ENCODE measurements around the gene LRRFIP1.

Gene LRRFIP1

DNA sequence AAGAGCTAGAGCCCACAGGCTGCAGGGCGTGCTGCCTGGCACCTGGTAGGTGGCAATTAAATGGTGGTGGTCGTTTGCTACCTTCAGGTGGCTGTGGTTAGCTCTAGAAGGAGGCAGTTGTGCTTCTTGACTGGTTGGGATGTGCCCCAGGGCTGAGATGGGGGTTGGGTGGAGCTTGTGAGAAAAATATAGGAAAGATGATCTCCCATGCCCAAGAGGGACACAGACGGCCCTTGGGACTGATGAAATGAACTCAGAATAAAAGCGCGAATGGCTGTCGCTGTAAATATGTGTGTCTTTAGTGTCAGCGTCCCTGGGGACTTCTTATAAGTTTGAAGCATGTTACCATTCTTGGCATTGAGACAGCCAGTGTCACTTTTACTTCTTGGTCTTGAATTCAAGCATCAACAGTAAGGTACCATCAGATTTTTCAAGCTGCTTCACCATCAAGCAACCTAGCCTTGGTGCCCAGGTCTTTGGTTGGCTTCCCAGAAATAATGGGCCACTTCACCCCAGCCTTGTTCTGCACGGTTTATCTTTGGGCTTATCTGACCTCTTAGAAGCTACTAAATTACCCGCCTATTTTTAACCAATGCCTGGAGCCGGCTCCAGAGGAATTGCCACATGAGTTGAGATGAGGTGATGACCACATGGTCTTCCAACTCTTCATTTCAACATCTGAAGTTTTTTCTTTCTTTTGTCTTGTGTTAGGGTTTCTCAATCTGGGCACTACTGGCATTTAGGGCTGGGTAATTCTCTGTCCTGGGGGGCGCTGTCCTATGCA, 11.9 kb downstream of the LRRFIP1 start:
- no peak for DNase-seq (ENCODE audit: low read depth)

DNA sequence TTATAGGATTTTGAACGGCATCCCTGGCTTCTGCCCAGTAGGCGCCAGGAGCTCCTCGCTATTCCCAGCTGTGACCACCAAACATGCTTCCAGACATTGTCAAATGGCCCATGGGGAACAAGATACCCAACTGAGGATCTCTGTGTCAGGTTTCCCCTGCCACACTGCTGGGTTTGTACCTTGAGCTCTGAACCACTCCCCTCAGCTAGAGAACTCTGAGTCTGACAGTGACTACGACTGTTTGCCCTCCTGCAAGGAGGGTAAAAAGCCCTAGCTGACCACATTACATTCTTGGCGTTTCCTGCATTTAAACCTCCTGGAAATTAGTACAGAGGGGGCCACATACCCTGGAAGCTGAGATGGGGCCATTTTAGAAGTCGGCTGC, 12.4 kb downstream of the LRRFIP1 start:
- DNase-seq (ENCODE audit: low read depth) = no peak

DNA sequence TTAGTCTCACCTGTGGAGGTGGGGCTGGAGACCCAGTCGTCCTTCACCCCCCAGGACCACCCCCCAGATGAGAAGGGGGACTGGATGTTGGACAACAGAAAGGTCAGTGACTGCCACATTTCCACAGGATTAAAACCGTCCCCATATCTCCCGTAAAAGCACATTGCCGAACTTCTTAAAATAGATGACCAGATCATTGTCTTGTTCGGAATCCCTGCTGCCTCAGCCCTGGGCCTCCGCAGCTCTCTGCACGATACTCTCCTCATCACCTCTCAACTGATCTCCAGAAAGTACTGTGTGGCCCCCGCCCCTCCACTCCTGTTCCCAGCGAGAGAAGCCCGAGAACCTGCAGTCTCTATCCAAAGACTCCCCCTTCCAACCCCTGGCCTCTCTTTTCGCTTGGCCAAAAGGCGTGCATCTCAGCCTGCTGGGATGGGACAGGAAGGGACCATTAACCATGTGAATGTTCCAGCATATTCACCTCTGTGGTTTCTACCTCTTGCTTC, 13.2 kb downstream of the LRRFIP1 start:
- DNase-seq (ENCODE audit: low read depth) = no peak

DNA sequence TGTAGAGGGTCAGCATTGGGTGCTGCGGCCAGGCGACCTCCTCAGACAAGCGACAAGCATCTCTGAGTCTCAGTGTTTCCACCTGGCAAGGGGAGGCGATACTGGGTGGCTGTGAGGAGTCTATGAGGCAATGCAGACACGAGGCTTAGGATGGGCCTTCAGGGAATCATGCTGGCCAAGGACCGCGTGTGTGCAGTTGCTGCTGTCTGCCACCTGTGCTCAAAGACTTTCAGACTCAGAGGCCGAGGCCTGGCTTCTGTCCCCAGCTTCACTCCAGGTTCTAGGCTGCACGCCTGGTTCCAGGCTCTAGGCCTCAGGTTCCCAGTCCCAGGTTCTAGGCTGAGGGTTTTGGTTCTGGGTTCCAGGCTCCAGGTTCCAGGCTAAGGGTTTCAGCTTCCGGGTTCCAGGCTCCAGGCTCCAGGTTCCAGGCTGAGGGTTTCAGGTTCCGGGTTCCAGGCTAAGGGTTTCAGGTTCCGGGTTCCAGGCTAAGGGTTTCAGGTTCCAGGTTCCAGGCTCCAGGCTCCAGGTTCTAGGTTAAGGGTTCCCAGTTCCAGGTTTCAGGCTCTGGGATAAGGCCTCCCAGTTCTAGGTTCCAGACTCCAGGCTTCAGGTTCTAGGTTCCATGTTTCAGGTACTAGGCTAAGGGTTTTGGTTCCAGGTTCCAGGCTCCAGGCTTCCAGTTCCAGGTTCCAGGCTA, 14.8 kb downstream of the LRRFIP1 start:
- no peak for DNase-seq (ENCODE audit: low read depth)

DNA sequence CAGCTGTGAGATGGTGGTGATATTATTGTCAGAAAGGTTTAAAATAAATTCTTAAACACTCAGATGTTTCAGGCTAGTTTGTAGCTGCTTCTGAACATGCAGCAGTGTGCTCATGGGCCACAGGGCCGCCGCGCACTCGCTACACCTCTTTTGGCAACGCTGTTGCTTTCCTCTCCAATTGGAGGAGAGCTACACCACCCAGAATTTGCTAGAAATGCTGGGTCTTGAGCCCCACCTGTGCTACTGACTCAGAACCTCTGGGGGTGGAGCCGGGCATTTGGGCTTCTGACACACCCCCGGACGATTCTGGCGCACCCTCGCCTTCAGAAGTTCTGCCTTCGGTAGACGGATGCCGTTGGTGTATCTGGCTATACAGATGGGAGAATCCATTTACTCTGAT, 15.7 kb downstream of the LRRFIP1 start:
- no peak for DNase-seq (ENCODE audit: low read depth)

DNA sequence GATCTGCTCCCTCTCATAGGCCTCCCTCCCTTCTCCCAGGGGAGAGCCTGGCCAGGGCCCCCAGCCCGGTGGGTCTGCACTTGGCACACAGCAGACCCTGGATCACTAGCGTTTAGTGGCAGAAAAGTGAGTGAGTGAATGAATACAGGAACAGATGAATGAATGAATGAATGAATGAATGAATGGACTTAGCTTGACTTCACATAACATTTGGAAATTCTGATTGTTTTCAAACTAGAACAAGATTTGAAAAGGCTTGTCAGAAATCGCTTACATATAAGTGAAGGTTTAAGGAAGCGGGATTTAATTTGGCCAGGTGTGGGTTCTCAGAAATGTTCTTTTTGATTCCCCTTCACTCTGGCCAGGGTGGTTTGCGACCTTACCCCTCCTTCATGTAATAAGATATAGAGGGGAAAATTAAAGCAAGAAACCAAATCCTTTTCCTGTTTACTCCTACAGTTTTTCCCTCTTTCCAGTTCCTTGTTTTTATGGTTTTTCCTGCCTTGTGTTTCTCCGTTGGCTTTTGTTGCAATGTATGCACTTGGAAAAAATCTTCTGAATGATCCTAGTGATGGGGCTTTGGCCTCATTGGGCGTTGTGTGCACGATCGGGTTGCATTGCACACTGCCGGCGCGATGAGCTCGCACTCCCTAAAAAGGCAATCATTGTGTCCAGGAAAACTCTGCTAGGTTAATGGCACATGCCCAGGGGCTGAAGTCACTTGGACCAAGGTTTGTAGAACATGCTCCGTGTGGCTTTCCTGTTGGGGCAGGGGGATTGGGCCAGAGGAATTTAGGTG, 16.4 kb downstream of the LRRFIP1 start:
- no peak for DNase-seq (ENCODE audit: low read depth)

DNA sequence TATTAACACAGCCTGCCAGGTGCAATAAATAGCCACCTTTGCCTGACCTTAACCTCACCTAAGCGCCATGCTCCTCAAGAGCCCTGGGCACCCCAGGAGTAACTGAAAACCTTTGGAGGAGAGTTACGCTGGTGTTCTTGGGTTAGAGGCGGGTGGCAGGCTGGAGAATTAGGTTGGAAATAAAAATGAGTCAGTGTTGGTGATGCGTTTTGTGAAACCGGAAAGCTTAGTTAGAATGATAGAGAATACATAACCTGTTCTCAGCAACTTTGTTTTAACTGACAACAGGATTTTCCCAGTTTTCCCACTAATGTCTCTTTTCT, 17.0 kb downstream of the LRRFIP1 start:
- DNase-seq (ENCODE audit: low read depth) = no peak

DNA sequence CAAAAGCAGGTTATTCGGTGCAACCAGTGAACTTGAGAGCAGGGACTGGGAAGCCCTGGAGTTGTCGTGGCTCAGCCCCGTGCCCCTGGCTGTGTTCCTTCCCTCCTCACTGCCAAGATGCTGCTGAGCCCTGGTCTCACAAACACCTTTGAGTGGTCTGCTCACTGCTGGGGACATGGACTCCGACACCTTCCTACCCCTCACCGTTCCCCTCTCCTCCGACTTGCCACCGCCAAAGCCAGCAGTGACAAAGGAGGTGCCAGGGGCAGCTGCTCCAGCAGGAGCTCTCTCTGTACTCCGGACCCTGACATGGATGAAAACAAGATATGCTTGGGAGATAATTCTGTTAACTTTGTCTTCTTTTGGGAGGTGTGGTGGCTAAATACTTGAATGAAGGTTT, 17.9 kb downstream of the LRRFIP1 start:
- no peak for DNase-seq (ENCODE audit: low read depth)

DNA sequence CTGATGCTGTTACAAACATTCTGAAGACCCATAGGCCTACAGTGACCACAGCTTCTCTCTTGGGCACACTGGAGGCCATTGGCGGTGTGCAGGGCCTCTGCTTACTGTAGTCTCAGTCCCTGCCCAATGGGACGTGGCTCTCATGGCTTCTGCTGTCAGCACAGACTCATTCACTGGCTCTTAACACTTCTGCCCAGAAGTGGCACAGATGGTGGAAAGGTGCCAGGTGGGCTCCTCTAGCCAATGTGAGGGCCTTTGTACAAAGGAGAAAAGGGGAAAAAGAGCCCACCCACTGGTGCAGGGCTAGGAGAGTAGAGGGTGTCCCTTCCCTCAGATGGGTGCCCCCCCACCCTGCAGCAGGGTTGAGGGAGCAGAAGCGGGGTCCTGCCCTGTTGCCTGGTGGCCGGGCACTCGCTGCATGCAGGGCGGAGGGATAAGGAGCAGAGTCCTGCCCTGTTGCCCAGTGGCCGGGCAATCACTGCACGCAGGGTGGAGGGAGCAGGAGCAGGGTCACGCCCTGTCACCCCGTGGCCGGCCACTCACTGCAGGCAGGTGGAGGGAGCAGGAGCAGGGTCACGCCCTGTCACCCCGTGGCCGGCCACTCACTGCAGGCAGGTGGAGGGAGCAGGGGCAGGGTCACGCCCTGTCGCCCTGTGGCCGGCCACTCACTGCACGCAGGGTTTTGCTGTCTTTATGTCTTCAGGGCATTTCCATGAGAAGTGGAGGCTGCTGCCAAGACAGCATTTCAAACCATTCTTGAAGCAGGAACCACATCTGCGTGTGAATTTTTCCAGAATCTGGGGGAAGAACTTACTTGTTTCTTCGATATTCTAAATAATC, 20.0 kb downstream of the LRRFIP1 start:
- DNase-seq (ENCODE audit: low read depth) = no peak

DNA sequence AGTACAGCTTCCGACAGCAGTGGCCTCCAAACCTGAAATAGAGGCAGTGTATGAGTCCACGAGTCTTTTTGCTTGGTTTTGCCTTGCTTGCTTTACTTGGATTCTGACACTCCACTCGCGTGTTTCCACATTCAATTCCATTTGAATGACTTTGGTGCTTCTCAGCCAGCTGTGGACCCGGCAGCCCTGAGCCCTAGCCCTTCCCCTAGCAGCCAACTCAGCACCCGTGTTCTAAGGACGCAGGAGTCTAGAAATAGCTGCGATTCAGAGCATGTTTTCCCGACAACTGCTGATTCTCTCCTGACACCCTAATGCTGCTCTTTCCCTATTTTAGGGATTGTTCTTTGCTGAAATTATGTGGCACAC, 20.6 kb downstream of the LRRFIP1 start:
- DNase-seq (ENCODE audit: low read depth) = no peak

DNA sequence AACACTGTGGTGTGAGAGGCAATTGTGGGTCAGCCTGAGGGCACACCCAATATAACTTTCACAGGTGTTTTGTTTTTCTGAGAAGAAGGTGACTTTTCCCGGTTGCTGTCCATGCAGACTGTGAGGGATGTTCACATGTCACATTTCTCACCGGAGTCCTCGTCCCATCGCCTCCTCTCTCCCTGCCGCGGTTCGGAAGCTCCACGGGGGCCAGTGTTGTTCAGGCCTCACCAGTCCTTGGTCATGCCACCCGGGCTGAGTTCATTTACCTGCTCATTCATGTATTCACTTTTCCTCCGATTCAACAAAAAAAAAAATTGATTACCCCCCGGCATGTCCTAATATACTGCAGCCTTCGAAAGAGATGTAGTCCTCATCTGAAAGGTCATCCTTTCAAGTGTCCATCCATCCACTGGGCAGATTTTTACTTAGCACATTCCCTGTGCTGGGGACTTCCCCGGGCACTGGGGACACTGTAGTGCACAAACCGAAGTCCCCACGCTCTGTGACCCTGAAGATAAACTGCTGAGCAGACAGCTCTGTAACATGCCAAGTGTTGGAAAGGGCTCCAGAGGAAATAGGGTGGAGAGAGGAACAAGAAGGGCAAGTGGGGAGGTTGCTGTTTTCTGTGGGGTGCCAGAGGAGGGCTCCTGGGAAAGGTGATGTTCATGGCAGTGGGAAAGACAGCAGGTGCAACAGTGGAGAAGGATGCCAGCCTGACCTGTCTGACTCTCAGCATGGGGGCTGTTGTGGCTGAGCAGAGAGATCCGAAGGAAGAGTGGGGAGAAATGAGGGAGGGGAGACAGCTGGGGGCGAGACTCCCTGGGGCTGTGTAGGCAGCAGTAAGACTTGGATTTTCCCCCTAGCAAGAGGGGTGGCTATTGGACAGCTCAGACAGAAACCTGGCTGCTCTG, 22.4 kb downstream of the LRRFIP1 start:
- no peak for DNase-seq (ENCODE audit: low read depth)

DNA sequence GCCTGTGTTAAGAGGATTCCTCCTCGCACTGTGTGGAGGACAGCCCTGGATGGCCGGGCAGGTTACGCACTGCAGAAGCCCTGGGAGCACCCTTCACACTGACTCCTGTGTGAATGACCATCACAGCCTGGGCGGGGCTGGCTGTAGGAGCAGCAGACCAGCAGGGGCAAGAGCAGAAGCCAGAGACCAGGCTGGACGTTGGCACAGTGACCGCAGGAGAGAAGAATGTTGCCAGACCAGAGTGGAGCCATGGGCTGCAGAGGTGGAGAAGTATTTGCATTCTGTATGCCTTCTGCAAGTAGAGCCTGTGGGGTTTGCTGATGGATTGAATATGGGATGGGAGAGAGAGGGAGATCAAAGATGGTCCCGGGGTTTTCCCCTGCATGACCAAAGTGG, 23.1 kb downstream of the LRRFIP1 start:
- DNase-seq (ENCODE audit: low read depth) = no peak

DNA sequence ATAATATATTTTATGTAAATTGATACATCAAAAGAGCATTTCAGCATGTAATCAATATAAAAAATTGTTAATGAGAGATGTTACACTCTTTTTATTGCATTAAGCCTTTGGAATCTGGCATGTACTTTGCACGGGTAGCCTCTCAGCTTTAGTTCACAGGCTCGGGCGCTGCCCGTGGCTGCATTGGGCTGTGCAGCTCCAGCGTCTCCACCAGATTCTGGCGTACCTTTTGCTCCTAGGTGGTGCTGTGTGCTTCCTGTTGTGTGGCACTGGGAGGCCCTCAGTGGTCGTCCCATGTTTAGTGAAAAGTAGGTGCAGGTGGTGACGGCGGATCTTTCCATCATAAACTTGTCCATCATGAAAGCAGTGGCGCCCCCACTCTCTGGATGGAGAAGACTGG, 24.4 kb downstream of the LRRFIP1 start:
- DNase-seq (ENCODE audit: low read depth) = no peak

DNA sequence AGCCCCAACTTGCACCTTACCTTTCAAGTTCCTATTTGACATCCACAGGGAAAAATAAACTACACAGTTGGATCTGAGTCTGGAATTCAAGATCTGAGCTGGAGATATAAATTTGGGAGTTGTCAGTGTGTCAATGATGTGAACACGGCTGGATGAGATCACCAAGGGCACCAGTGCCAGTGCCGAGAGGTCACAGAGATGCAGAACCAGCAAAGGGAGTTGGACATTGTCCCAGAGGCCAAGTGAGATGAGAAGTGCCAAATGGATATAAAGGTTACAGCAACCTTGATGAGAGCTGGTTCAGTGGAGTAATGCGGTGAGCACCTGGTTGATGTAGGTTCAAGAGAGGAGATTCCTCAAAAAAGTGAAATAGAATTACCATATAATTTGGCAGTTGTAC, 24.8 kb downstream of the LRRFIP1 start:
- DNase-seq (ENCODE audit: low read depth) = no peak

DNA sequence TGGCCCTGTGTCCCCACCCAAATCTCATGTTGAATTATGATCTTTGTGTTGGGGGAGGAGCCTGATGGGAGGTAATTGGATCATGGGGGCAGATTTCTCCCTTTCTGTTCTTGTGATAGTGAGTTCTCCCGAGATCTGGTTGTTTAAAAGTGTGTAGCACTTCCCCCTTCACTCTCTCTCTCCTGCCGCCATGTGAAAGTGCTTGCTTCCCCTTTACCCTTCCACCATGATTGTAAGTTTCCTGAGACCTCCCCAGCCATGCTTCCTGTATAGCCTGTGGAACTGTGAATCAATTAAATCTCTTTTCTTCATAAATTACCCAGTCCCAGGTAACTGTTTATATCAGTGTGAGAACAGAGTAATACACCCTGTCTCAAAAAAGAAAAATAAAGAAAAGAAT, 25.5 kb downstream of the LRRFIP1 start:
- DNase-seq (ENCODE audit: low read depth) = no peak

DNA sequence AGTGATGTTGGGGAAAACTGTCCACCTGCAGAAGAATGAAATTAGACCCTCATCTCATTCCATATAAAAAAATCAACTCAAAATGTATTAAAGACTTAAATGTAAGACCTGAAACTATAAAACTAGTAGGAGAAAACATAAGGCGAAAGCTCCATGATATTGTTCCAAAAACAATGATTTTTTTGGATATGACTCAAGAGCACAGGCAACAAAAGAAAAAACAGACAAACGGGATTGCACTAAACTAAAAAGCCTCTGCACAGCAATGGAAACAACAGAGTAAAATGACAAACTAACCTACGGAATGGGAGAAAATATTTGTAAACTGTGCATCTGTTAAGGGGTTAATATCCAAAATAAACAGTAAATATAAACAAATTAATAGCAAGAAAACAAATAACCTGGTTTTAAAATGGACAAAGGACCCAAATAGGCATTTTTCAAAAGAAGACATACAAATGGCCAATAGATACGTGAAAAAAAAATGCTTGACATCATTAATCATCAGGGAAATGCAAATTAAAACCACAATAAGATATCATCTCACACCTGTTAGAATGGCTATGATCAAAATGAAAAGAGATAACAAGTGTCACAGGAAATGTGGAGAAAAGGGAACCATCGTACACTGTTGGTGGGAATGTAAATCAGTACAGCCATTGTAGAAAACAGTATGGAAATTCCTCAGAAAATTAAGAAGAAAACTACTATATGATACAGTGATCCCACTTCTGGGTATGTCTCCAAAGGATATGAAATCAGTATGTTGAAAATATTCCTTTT, 26.6 kb downstream of the LRRFIP1 start:
- DNase-seq (ENCODE audit: low read depth) = no peak

DNA sequence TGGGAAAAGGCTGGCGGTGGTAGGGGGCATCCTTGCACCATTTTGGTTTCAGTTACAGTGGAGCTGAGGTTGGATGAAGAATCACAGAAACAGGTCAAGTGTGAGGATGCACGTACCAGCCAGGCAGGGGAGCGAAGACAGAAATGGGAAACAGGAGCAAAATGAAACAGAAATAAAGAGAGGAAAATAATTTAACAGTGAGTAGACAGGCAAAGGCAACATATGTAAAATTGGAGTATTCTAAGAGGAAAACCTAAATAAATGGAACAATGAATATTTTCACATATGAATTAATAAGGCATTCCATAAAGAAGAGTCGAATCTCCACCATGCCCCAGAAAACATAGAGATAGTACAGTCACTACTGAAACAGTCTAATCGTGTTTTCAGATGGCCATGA, 29.7 kb downstream of the LRRFIP1 start:
- DNase-seq (ENCODE audit: low read depth) = no peak

DNA sequence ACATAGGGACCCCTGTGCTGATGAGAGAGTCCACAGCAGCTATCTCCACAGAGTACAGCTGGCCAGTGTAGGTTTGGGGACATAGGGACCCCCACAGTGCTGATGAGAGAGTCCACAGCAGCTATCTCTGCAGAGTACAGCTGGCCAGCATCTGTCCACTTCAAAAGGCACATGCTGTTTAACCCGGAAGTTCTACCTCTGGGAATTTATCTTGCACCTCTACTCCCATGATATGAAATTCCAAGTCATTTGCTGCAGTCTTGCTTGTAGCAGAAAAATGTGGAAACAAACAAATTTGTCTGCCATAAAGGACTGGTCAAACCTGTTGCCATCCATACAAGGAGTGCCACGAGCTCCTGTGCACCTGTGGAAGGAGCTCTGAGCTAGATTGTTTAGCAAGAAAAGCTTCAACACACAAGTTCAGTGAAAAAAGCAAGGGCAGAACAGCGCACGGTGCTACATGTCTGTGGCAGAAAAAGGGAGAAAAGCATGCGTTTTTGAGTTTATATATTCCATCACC, 33.1 kb downstream of the LRRFIP1 start:
- no peak for DNase-seq (ENCODE audit: low read depth)

DNA sequence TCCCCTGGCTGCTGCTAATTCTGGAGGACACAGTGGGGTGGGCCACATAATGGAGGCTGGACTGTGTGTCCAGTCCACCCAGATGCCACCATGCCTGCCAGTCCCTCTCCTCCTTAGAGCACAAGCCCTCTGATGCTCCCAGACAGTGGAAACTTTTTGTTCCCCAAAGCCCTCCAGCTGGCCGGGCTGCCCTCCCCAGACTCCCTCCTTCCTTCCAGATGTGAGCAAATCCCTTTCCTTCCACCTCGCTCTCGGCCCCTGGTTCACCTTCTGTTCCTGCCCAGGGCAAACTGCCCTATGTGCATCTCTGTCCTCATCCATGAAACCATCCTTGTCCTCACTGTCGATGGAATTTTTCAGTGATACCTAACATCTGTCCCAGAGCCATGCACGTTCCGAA, 33.9 kb downstream of the LRRFIP1 start:
- no peak for DNase-seq (ENCODE audit: low read depth)

DNA sequence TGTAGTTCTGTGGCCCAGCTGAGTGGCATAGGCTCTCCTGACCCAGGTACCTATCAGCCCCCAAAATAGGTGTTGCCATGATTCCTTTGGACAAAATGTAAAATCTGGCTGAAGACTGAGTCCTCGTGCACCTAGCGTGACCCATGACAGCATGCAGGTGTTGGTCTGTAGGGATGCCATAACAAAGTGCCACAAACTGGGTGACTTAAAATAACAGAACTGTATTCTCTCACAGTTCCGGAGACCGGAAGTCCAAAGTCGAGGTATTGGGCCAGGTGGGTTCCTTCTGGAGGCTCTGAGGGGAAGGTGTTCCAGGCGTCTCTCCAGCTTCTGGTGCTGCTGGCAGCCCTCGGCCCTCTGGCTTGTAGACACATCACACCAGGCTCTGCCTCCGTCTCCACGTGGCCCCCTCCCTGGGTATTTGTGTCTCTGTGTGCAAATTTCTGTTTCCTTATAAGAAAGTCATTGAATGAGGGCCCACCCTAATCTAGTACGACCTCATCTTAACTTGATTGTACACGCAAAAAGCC, 34.5 kb downstream of the LRRFIP1 start:
- DNase-seq (ENCODE audit: low read depth) = no peak
